NCI-H2227 (cell line): ENCODE measurements around the gene CENPP.

Source experiments
- DNase-seq: peaks from one replicate; lab custom pipeline; 2025; ENCODE audit not compliant: unreplicated experiment; lab: John Stamatoyannopoulos, UW

Gene CENPP

DNA sequence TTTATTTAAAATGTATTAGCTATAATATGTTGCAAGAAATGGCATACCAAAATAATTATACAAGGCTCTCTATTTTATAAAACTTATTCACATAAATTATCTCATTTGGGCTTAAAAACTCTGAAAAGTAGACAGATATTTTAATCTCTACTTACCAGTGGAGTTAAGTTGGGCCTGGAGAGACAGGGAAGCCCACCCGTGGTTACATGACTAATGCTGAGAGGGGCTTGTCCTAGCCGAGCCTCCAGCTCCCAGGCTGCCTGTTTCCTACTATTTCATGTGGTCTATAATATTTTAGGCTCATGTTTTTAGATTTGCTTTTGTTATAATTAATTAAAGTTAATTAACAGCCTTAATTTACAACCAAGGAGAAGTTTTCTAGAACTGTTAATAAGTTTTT lies 177.4 kb downstream of the CENPP start:
- no peak for DNase-seq

DNA sequence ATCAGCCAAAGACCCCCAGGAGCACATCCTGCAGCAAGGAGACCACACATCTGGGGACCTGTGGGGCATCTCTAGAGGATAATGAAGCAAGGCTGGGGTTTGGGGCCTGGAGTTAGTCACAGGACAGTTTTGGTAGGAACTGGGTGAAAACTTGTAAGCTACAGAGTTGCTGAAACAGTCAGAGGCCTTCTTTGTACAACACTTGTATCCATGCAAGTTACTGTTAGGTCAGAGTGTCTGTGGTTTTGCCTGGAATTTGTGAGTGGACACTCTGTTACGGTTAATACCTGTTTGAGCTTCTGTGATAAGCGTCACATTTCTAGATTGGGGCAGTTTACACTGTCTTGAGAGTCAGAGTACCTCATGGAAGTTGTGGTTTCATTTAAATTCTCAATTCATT lies 179.1 kb downstream of the CENPP start:
- no peak for DNase-seq

DNA sequence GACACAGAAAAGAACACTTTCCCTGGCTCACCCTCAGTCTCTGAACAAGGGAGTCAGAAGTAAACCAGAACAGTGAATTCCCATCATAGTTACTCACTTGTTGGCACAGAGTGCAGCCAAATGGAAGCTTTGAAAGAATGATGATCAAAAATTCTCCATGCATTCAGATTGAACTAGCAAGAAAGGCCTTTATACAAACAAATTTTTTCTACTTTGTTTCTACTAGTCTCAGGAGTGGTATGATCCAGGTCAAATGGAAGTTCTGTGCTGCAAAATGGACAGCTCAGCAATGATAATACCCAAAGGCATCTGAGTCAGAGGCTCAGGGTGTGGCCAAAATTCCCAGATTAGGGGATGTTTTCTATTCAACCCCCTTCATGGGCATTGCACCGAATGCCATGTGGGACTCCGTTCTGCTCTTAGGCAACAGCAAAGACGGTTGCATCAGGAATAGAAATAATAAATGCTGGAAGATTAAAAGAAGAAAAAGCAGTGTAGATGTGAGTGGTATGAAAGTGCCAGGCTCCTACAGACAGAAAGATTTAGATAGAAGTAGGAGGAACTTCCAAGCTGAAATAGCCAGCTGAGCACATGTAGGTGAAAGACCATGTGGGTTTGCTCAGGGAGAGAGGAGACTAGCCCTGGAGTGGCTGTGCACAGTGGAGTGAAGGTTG lies 180.6 kb downstream of the CENPP start:
- DNase-seq = no peak

DNA sequence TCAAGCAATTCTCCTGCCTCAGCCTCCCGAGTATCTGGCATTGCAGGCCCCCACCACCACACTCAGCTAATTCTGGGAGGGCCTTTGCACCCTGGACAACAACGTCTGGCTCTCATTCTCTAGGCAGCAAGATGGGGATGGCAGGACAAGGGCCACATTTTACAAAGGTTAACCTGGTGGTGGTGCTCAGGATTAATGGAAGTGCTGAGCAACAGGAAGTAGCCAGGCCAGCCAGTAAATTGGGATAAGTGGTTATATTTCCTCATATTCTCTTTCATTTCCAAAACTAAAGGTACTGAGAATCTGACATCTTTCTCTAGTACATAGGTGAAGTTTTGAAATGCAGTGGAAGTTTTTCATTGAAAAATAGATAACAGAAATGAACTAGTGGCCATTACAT lies 181.3 kb downstream of the CENPP start:
- DNase-seq = no peak

DNA sequence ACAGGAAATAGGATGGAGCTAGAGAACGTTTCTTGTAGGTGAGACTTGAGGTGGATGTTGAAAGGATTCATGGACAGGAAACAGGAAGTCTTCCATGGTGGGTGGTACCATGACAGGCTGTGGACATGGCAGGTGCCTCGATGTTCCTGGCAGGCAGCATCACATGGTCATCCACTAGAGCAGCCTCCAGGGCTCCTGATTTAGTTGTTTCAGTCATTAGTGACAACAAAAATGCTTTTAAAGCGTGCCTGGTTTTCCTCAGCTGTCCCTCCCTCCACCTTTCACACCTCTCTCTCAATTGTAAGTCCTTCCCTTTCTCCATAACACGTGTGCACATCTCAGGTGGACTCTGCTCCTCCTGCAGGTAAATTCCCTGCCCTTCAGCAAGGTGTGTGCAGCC lies 181.7 kb downstream of the CENPP start:
- no peak for DNase-seq

DNA sequence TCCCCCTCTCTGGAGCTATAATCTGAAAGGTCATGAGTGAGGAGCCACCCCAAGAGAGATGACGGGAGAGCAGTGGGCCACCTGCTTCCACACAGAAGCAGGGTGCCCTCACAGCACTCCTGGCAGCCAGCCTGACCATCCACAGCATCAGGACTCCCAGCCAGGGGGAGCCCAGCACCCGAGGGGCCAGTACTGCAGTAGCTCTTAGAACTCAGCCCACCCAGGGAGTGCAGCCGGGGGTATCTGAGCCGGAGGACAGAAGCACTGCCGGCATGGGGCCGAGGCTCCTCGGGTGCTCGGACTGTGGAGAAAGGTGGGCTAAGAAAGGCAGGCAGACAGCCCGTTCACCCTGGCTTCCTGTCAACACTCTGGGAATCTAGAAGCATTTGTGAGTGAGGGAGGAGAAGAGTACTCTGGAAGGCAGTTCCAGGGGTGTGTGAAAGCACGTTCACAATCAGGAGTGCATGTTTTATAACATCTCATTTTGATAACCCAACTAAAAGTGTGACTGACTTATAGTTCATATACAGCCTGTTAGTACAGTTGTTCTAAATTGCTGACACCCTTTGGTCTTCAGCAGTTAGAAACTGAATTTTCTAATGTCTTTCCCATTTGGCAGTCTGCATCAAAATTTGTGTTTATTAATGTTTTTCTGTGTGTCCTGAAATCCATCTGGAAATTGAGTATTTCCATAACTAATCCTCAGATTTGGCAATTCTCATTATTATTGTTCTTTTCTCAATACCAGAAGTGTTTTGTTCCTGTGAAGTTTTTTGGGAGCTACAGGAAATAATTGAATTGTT lies 182.5 kb downstream of the CENPP start:
- DNase-seq = no peak

DNA sequence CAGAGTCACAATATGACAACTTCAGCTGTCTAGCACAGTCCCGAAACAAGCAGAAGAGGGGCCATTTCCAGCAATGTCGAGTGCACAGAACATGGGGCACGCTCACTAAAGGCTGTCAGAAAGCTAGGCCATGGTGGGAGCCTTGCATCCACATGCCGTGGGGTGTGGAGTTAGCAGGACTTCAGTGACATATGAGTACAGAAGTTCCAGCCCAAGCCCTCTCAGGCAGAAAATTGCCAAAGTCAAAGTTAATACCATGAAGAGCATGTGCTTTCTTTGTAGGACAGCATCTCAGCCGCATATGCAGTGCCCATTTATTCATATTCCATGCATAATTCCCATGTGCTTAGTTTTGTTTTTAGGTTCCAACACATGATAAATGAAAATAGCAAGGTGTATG lies 183.3 kb downstream of the CENPP start:
- no peak for DNase-seq

DNA sequence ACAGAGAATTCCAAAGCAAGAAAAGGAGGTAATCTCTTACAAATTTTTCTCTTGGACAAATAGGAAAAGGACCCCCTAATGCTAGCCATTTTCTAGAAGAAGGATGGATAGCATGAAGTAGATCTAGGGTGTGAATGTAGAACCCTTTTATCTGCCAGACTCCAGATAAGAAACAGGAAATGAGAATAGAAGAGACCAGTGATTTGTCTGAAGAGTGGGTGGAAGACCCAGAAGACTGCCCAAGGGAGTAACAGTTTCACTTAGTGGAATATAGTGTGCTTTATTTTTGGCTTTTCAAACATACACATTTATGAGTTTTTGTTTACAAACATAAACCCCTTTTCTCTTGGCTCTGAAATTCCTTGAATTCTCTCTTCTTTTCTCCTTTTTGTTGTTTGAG lies 185.0 kb downstream of the CENPP start:
- DNase-seq = no peak

DNA sequence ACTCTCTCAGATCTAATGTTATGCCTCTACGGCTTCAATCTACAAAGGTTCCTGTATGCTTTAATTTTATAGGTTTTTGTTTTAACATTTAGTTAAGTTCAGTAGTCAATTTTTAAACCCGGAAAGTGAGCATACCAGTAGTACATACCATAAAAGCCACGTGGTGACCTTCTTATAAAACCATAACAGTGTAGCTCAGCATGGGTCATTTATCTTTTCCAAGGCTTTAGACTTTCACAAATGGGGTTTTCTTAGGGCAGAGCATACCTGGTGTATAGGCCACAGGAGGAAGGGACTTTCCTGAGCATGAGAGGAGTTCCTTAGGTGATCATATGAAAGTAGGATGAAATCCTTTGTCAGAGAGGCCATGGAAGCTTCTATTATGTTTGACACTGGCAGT lies 186.9 kb downstream of the CENPP start:
- DNase-seq = no peak

DNA sequence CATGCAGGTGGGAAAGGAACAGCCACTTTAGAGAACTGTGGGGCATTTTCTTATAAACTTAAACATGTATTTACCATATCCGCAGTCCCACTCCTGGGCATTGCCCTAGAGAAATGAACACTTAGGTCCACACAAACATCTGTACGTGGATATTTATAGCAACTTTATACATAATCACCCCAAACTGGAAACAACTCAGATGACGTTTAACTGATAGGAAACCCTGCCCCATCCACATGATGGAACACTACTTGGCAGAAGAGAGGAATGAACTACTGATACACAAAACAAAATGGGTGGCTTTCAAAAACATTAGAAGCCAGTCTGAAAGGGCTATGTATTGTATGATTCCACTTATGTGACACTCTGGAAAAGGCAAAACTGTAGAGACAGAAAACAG lies 187.6 kb downstream of the CENPP start:
- DNase-seq = no peak

DNA sequence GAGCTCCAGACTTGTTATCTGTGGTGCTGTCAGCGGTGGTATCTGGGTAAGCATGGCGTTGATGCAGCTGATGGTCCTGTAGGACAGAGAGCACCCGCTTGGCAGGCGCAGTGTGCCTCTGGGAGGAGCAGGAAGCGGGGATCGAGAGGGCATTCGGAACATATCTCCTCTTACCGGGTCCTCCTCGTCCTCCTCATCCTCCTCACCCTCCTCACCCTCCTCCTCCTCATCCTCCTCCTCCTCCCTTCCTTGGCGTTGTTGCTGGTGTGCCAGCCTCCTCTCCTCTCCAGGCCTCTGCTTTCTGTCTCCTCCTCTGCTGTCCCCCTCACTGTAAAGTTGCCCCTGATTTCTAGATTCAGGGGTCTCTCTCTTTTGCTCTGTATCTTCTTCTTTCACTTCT lies 188.9 kb downstream of the CENPP start:
- no peak for DNase-seq

DNA sequence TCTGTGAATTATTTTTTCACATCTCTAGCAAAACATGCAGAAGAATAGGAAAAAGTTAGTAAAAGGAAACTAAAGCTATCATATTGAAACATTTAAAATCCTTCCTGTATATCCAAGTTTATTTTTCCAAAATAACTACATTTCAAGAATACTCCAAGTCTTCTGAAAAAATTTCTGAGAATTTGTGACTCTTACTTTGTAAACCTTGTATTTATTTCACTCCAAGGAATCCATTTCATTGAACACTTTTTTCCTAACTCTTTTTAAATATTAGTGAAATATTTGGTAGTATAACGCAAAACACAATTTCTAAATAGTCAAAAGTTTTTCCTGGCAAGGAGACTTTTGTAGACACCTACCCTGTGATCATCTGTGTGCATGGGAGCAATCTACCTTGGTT lies 190.8 kb downstream of the CENPP start:
- DNase-seq = no peak

DNA sequence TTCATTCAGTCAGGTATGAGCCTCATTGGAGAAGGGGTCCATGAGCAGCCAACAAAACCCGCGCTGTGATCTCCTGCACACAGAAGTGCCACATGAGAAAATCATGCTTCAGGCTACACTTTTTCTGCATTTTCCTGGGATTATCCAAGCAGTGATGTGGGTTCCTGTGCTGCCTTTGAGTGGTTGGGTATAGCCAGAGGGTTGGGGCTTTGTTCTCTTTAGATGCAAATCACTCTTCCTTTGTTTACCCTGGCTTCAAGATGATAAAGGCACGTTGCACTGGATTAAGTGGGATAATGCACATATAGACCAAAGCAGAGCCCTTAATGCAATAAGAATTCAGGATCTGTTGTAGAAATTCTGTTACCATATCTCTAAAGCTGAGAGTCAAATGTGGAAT lies 191.3 kb downstream of the CENPP start:
- no peak for DNase-seq

DNA sequence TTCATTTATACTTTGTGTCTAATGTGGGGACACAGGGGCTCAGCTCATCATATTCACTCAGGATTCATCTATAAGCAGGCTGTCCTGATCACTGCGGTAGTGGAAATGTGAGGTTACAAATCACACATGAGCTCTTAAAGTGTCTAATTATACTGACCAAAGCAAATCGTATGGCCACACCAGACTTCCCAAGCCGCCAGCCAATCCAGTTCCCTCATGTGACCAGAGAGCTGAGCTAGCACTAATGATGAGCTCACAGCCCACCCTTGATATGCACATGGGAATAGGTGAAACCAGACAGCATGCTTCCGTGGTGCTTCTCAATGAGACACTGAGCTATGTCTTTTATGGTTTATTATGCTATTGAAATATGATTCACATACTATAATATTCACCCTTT lies 192.4 kb downstream of the CENPP start:
- DNase-seq = no peak

DNA sequence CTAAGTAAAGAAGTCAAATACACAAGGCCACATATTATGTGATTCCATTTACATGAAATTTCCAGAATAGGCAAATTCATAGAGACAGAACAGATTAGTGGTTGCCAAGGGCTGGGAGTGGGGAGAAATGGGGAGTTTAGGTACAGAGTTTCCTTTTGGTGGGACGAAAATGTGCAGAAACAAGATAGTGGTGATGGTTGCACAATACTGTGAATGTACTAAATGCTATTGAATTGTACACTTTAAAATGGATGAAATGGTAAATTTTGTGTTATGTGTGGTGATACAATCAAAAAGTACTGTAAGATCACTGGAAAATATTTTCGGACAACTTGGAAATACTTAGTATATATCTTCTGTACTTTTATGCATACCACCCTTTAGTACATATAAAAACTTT lies 195.1 kb downstream of the CENPP start:
- no peak for DNase-seq

DNA sequence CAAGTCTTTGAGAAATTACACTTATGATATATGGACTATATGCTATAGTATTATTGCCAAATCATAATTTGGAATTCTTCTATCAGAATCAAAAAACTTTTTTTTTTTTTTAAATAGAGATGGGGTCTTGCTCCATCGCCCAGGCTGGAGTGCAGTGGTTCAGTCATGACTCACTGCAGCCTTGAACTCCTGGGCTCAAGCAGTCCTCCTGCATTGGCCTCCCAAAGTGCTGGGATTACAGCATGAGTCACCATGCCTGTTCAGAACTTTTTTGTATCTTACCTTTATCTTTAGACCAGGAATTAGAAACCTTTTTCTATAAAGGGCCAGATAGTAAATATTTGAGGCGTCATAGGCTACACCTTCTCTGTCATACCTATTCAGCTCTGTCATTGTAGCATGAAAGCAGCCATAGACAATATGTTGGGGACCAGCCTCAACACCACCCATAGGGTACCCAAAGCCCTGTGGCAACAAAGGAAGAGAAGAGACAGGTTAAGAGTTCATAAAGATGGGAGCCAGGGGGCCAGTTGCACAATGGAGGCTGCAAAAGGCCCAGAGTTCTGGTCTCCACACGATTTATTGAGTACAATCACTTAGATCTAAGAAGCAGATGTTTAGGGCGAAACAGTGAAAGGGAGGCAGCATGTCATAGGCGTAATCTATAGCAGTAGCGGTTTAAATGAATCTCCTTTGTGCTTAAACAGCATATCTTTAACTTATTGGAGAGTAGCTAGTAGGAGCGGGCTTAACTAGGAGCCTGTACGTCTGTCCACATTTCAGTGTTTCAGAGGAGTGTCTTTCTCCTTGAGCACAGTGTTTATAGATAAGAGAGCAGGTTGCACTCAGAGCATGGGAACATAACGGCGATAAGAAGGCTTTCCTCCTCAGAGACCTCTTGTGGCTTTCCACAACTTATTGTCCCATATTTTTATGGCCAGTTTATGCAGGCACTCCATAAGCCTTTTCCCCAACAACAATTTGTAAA lies 197.5 kb downstream of the CENPP start:
- DNase-seq = no peak

DNA sequence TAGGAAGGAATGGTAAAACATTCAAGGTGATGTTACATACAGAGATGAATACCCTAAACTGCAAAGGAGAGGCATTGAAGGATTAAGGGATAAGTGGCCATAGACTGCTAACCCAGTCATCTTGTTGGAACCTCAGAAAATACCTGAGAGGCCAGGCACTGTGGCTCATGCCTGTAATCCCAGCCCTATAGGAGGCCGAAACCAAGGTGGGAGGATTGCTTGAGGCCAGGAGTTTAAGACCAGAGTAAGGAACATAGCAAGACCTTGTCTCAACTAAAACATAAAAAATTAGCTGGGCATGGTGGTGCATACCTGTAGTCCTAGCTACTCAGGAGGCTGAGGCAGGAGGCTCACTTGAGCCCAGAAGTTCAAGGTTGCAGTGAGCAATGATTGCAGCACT lies 199.1 kb downstream of the CENPP start:
- no peak for DNase-seq

DNA sequence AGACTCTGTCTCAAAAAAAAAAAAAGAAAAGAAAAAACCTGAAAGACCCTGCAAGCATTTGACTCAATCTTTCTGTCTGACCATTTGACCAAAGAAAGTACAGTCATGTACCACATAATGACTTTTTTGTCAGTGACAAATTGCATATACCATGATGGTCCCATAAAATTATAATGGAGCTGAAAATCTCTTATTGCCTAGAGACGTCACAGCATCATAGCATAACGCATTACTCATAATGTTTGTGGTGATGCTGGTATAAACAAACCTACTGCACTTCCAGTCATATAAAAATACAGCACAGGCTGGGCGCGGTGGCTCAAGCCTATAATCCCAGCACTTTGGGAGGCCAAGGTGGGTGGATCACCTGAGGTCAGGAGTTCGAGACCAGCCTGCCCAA lies 199.6 kb downstream of the CENPP start:
- no peak for DNase-seq

DNA sequence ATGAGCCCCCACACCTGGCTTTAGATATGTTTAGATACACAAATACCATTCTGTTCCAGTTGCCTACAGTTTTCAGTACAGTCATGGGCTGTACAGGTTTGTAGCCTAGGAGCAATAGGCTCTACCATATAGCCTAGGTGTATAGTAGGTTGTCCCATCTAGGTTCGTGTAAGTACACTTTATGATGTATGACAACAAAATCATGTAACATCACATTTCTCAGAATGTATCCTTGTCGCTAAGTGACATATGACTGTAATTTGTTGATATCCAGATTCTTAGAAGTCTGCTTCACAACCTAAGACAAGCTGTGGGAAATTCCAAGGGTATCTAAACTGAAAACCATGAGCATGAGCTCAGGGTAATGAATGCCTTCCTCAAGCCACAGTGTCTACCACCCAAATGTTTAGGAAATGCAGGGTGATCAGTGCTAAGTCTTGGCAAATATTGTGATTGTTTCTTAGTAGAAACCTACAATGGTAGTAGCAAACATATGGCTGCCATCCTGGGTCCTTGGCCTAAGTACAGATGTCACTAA lies 201.6 kb downstream of the CENPP start:
- DNase-seq = no peak

DNA sequence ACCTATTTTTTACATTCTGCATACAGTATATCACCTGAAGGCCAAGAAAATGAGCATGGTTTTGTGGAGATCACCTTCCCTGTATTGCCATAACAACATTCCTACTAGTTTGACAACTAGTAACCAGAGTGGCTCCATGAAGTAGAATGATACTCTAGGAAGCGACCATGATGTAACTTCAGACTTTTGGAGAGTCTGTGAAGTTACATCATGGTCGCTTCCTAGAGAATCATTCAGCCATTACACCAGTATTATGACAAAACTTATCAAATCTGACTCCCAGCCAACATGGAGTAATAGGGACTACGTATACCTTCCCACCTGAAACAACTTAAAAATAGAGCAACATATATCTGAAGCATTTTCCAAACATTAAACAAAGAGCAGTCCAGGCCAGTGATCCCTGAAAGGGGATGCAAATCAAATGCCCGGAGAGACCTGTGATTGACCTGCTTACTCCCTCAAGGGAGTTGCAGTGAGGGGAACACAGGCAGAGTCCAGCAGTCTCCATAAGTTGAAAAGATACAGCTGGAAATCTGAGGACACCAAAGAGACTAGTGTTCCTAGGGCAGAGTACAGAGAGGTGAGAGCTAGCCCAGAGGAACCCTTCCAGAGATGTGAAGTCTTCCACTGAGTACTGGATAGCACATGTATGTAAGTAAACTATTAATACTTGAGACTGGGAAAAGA lies 202.2 kb downstream of the CENPP start:
- no peak for DNase-seq

DNA sequence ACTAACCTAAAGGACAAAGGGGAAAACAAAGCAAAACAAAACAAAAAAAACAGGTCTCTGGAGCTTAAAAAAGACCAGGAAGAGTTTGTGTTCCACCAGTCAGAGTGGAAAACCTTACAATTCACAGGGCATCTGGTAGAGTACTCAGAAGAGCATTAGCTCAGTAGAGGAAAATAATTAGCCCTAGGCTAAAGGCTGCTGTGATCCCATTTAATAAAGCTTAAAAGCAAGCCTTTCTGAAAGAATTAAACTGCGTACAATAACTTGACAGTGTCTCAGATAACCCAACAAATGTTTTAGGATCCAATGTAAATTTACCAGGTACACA lies 202.7 kb downstream of the CENPP start:
- no peak for DNase-seq
